Head of caudate nucleus (tissue), 42 donors: ENCODE results near the gene HS3ST3A1.

Source experiments
- DNase-seq, 42 donors: peaks; one replicate each; pipeline versions ENCODE4 v3.0.0 to v3.0.0-alpha.2; 2020 to 2021; ENCODE audit warnings: mixed read lengths in 7 of 42
- intact Hi-C: fragments of 100-400 bp; cut with DNase I; formaldehyde crosslinking; loops from one replicate; pipeline ENCODE4 v1.15.0; 2022

Gene HS3ST3A1

GRCh38 chr17:13546851-13547250, 54.9 kb downstream of the HS3ST3A1 start:
- DNase-seq: no peak
- intact Hi-C loops: no loop called here

- intact Hi-C loops: no loop called here
- no peak for DNase-seq
These were observed 55.8 kb downstream of the HS3ST3A1 start for GRCh38 chr17:13545941-13546340.

- no peak for DNase-seq
- intact Hi-C loops: no loop called here
These were observed 57.0 kb downstream of the HS3ST3A1 start for GRCh38 chr17:13544765-13545164.

GRCh38 chr17:13544292-13544691, 57.4 kb downstream of the HS3ST3A1 start:
- intact Hi-C loops: no loop called here
- DNase-seq: peak in 9 of 42 donors; percentile 11 to 75 (median 39)

GRCh38 chr17:13542636-13543035, 59.1 kb downstream of the HS3ST3A1 start:
- intact Hi-C loops: no loop called here
- DNase-seq: no peak

GRCh38 chr17:13541032-13541480, 60.7 kb downstream of the HS3ST3A1 start:
- intact Hi-C loops: no loop called here
- DNase-seq: no peak

- intact Hi-C loops: no loop called here
- no peak for DNase-seq
These were observed 61.2 kb downstream of the HS3ST3A1 start for GRCh38 chr17:13540546-13540945.

DNA sequence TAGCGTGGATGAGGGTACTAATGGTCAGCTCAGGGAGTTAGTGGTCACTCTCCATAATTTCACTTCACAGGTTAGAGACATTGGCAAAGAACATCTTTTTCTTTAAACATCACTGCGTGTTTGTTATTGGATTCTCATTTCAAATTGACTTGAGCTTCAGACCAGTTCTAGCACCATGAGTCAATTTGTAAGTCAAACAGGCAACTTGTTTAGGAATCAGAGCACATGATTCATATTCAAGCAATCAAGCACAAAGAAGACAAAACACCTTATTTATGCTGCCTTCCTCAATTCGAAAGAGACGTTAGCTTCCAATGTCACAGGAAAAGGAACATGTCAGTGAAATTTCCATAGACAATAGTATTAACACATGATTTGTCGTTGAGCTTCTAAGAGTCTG, 62.3 kb downstream of the HS3ST3A1 start:
- intact Hi-C loops: no loop called here
- DNase-seq: no peak

- intact Hi-C loops: no loop called here
These were observed 62.8 kb downstream of the HS3ST3A1 start for GRCh38 chr17:13538841-13539411.

GRCh38 chr17:13537871-13538643, 63.7 kb downstream of the HS3ST3A1 start:
- DNase-seq: no peak
- intact Hi-C loops: no loop called here

More at GRCh38 chr17:13538841-13539411, 62.8 kb downstream of the HS3ST3A1 start:
- DNase-seq: no peak

- intact Hi-C loops: no loop called here
- DNase-seq: no peak
These were observed 64.5 kb downstream of the HS3ST3A1 start for GRCh38 chr17:13537167-13537731.

- no peak for DNase-seq
- intact Hi-C loops: no loop called here
These were observed 66.8 kb downstream of the HS3ST3A1 start for GRCh38 chr17:13534946-13535345.

GRCh38 chr17:13531721-13532120, 70.0 kb downstream of the HS3ST3A1 start:
- no peak for DNase-seq
- intact Hi-C loops: no loop called here

DNA sequence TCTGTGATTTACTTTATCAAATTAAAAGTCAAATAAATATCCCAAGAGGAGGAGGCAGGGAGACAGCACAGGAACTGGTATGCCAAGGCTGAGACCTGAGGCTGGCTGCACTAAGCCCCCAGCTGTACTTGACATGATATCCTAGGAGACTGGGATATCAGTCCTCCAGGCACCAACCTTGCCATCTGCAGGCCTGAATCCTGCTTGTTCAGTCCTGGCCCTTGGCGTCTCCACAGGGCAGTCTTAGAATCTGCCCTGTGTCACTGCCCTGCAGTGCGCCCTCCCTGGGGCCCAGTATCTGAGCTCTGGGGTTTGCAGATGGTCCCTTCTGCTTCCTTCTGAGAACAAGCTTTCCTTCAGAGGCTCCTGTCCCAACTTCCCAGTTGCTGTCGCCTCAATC, 75.9 kb downstream of the HS3ST3A1 start:
- intact Hi-C loops: no loop called here
- no peak for DNase-seq

DNA sequence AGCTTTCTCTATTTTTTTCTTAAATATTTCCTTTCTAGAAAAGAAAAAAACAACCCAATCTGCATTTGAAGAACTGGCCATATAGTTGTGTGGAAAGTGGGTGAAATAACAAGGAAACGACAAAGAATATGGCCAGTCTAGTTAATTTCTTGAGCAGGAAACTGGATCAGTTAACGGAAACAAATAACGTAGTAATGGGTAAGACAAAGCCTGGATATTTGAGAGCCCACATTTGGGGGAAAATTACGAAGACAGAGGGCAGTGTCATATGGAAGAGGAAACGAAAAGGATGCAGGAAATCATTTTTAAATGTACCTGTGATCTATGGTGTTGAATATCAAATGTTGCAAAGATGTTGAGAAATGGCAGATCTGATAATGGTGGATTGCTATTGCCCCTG, 78.6 kb downstream of the HS3ST3A1 start:
- intact Hi-C loops: no loop called here
- no peak for DNase-seq

GRCh38 chr17:13522749-13523148, 79.0 kb downstream of the HS3ST3A1 start:
- intact Hi-C loops: no loop called here
- DNase-seq: no peak

- no peak for DNase-seq
- intact Hi-C loops: no loop called here
These were observed 79.9 kb downstream of the HS3ST3A1 start for GRCh38 chr17:13521784-13522183.

DNA sequence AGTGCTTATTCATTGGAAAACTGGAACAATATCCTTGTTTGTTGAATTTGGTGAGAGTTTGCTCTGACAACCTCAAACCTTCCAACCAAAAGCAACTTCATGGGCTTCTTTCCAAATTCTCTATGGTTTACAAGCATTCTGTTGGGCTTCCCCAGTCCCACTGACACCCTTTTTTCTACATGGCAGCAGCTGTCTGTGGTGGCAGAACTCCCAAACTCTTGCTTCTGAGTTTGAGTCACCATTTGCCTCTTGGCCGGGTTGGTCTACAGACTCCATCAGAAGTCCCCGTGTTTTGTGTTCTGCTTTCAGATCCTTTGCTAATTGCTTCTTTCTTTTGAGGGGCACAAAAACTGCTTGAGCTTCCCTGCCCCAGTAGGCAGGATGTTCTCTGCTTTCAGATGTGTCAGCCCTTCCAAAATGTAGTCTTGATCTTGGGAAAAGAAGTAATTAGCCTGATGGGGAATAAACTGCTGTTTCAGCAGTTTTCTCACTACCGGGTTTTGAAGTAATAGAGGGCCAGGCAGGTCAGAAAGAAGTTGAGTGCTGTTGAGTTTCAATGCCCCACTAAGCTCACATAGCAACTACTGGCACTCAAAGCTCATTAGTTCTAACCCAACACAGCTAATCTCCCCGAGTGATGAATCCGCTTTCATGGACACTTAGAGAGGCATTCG, 80.7 kb downstream of the HS3ST3A1 start:
- intact Hi-C loops: no loop called here
- no peak for DNase-seq

- DNase-seq: no peak
- intact Hi-C loops: no loop called here
These were observed 83.3 kb downstream of the HS3ST3A1 start for GRCh38 chr17:13518261-13519000.
